ENCODE measurements around the gene HDAC4.

Gene HDAC4

GRCh38 chr2:239328351-239329191 is 72.2 kb downstream of the HDAC4 start:
- 92% methylated on average over 18 of the region's 19 CpGs for WGBS
- H3K27ac ChIP-seq (ENCODE audit: low read depth, low read length), result no peak overlapping the region
- H3K4me1 ChIP-seq (ENCODE audit: insufficient read depth, low read length), result peaks cover 3% of the 10 kb centered on the region; the same call in 1 of the 2 replicates
- H3K9me3 ChIP-seq (ENCODE audit: insufficient read depth, low read depth, low read length), result no peaks in the 10 kb centered on the region
- H3K27me3 ChIP-seq (ENCODE audit: insufficient read depth, low read length), result no peaks in the 10 kb centered on the region
- no peaks in the 10 kb centered on the region for H3K36me3 ChIP-seq (ENCODE audit: insufficient read depth, low read length)
- H3K4me3 ChIP-seq (ENCODE audit: low read length), result no peak overlapping the region
- H3K9ac ChIP-seq (ENCODE audit: low read depth, low read length), result no peak overlapping the region

- peaks cover 3% of the 10 kb centered on the region; the same call in 1 of the 2 replicates for H3K4me1 ChIP-seq (ENCODE audit: insufficient read depth, low read length)
- H3K9ac ChIP-seq (ENCODE audit: low read depth, low read length), result no peak overlapping the region
- no peaks in the 10 kb centered on the region for H3K9me3 ChIP-seq (ENCODE audit: insufficient read depth, low read depth, low read length)
- H3K4me3 ChIP-seq (ENCODE audit: low read length), result no peak overlapping the region
- H3K36me3 ChIP-seq (ENCODE audit: insufficient read depth, low read length), result no peaks in the 10 kb centered on the region
- no peaks in the 10 kb centered on the region for H3K27me3 ChIP-seq (ENCODE audit: insufficient read depth, low read length)
- 94% methylated on average over 13 of the region's 13 CpGs for WGBS
- H3K27ac ChIP-seq (ENCODE audit: low read depth, low read length), result no peak overlapping the region
These were observed 73.1 kb downstream of the HDAC4 start for GRCh38 chr2:239327536-239328350.

- Histone ChIP-seq H3K9ac (ENCODE audit: low read depth, low read length) (no peak overlapping the region), H3K36me3 (ENCODE audit: insufficient read depth, low read length) (no peaks in the 10 kb centered on the region), H3K4me1 (ENCODE audit: insufficient read depth, low read length) (peaks cover under 1% of the 10 kb centered on the region; the same call in 1 of the 2 replicates), H3K9me3 (ENCODE audit: insufficient read depth, low read depth, low read length) (no peaks in the 10 kb centered on the region), H3K27me3 (ENCODE audit: insufficient read depth, low read length) (no peaks in the 10 kb centered on the region), H3K27ac (ENCODE audit: low read depth, low read length) (no peak overlapping the region), H3K4me3 (ENCODE audit: low read length) (no peak overlapping the region)
- WGBS, result 92% methylated on average over 16 of the region's 16 CpGs
These were observed 73.8 kb downstream of the HDAC4 start for GRCh38 chr2:239326831-239327535.

- WGBS, result 82% methylated on average over 14 of the region's 14 CpGs
- no peaks in the 10 kb centered on the region for H3K9me3 ChIP-seq (ENCODE audit: insufficient read depth, low read depth, low read length)
- no peak overlapping the region for H3K4me3 ChIP-seq (ENCODE audit: low read length)
- H3K4me1 ChIP-seq (ENCODE audit: insufficient read depth, low read length), result no peaks in the 10 kb centered on the region; the same call in 1 of the 2 replicates
- H3K27me3 ChIP-seq (ENCODE audit: insufficient read depth, low read length), result no peaks in the 10 kb centered on the region
- no peak overlapping the region for H3K9ac ChIP-seq (ENCODE audit: low read depth, low read length)
- H3K27ac ChIP-seq (ENCODE audit: low read depth, low read length), result no peak overlapping the region
- H3K36me3 ChIP-seq (ENCODE audit: insufficient read depth, low read length), result no peaks in the 10 kb centered on the region
These were observed 76.4 kb downstream of the HDAC4 start for GRCh38 chr2:239324456-239324855.

- Histone ChIP-seq H3K9me3 (ENCODE audit: insufficient read depth, low read depth, low read length) (no peaks in the 10 kb centered on the region), H3K36me3 (ENCODE audit: insufficient read depth, low read length) (no peaks in the 10 kb centered on the region), H3K27me3 (ENCODE audit: insufficient read depth, low read length) (no peaks in the 10 kb centered on the region), H3K4me1 (ENCODE audit: insufficient read depth, low read length) (peaks cover 4% of the 10 kb centered on the region; the same call in 1 of the 2 replicates), H3K4me3 (ENCODE audit: low read length) (no peak overlapping the region), H3K27ac (ENCODE audit: low read depth, low read length) (no peak overlapping the region), H3K9ac (ENCODE audit: low read depth, low read length) (no peak overlapping the region)
- WGBS, result 93% methylated on average over 14 of the region's 14 CpGs
These were observed 77.4 kb downstream of the HDAC4 start for GRCh38 chr2:239323447-239323846.

- no peak overlapping the region for H3K4me3 ChIP-seq (ENCODE audit: low read length)
- no peaks in the 10 kb centered on the region for H3K36me3 ChIP-seq (ENCODE audit: insufficient read depth, low read length)
- no peaks in the 10 kb centered on the region for H3K27me3 ChIP-seq (ENCODE audit: insufficient read depth, low read length)
- H3K4me1 ChIP-seq (ENCODE audit: insufficient read depth, low read length), result peaks cover 7% of the 10 kb centered on the region
- WGBS, result 96% methylated on average over 14 of the region's 14 CpGs
- H3K9me3 ChIP-seq (ENCODE audit: insufficient read depth, low read depth, low read length), result no peaks in the 10 kb centered on the region
- no peak overlapping the region for H3K27ac ChIP-seq (ENCODE audit: low read depth, low read length)
- no peak overlapping the region for H3K9ac ChIP-seq (ENCODE audit: low read depth, low read length)
These were observed 78.3 kb downstream of the HDAC4 start for GRCh38 chr2:239322416-239323086.

GRCh38 chr2:239321596-239322415 is 79.0 kb downstream of the HDAC4 start:
- Histone ChIP-seq H3K4me1 (ENCODE audit: insufficient read depth, low read length) (peaks cover 10% of the 10 kb centered on the region), H3K9ac (ENCODE audit: low read depth, low read length) (no peak overlapping the region), H3K27ac (ENCODE audit: low read depth, low read length) (no peak overlapping the region), H3K9me3 (ENCODE audit: insufficient read depth, low read depth, low read length) (no peaks in the 10 kb centered on the region), H3K4me3 (ENCODE audit: low read length) (no peak overlapping the region), H3K36me3 (ENCODE audit: insufficient read depth, low read length) (no peaks in the 10 kb centered on the region), H3K27me3 (ENCODE audit: insufficient read depth, low read length) (no peaks in the 10 kb centered on the region)
- WGBS, result 93% methylated on average over 9 of the region's 9 CpGs

GRCh38 chr2:239318790-239319661 is 81.8 kb downstream of the HDAC4 start:
- no peak overlapping the region for H3K9ac ChIP-seq (ENCODE audit: low read depth, low read length)
- H3K27ac ChIP-seq (ENCODE audit: low read depth, low read length), result no peak overlapping the region
- peaks cover 7% of the 10 kb centered on the region; the same call in 1 of the 2 replicates for H3K9me3 ChIP-seq (ENCODE audit: insufficient read depth, low read depth, low read length)
- no peaks in the 10 kb centered on the region for H3K36me3 ChIP-seq (ENCODE audit: insufficient read depth, low read length)
- H3K27me3 ChIP-seq (ENCODE audit: insufficient read depth, low read length), result no peaks in the 10 kb centered on the region
- 83% methylated on average over 20 of the region's 20 CpGs for WGBS
- H3K4me1 ChIP-seq (ENCODE audit: insufficient read depth, low read length), result peaks cover 10% of the 10 kb centered on the region; the same call in 1 of the 2 replicates
- H3K4me3 ChIP-seq (ENCODE audit: low read length), result no peak overlapping the region

GRCh38 chr2:239318151-239318611 is 82.6 kb downstream of the HDAC4 start:
- no peaks in the 10 kb centered on the region for H3K36me3 ChIP-seq (ENCODE audit: insufficient read depth, low read length)
- peaks cover 10% of the 10 kb centered on the region; the same call in 1 of the 2 replicates for H3K4me1 ChIP-seq (ENCODE audit: insufficient read depth, low read length)
- H3K9ac ChIP-seq (ENCODE audit: low read depth, low read length), result no peak overlapping the region
- no peaks in the 10 kb centered on the region for H3K27me3 ChIP-seq (ENCODE audit: insufficient read depth, low read length)
- 93% methylated on average over 18 of the region's 18 CpGs for WGBS
- no peak overlapping the region for H3K4me3 ChIP-seq (ENCODE audit: low read length)
- no peak overlapping the region for H3K27ac ChIP-seq (ENCODE audit: low read depth, low read length)
- peaks cover 7% of the 10 kb centered on the region; the same call in 1 of the 2 replicates for H3K9me3 ChIP-seq (ENCODE audit: insufficient read depth, low read depth, low read length)
